Endothelial cell (in vitro differentiated cells): ENCODE measurements around the gene ESD. TPM values are rescaled to one million over a fixed set of nuclear protein-coding genes. Genes with fewer than 3 reads are reported as not detected.
"Not testable (repeated sequence)": the region's sequence is repeated elsewhere in the genome, so short reads cannot be mapped to it uniquely, and the experiment has no call there.

ENCODE experiments used
- DNase-seq: peaks from one replicate; pipeline ENCODE4 v3.0.0; 2021; ENCODE audit warnings: low spot score
- H3K27ac Mint-ChIP-seq: one replicate; pipeline ENCODE4 v1.8.0; 2021; ENCODE audit warnings: mixed read lengths, inconsistent platforms; ENCODE audit not compliant: unreplicated experiment
- H3K27me3 Mint-ChIP-seq: one replicate; pipeline ENCODE4 v1.8.0; 2021; ENCODE audit warnings: mild to moderate bottlenecking, moderate library complexity, mixed read lengths, inconsistent platforms; ENCODE audit not compliant: unreplicated experiment
- H3K36me3 Mint-ChIP-seq: one replicate; pipeline ENCODE4 v1.8.0; 2021; ENCODE audit warnings: mild to moderate bottlenecking, low read depth, mixed read lengths, inconsistent platforms; ENCODE audit not compliant: unreplicated experiment
- H3K4me1 Mint-ChIP-seq: one replicate; pipeline ENCODE4 v1.8.0; 2021; ENCODE audit warnings: mild to moderate bottlenecking, mixed read lengths, inconsistent platforms; ENCODE audit not compliant: unreplicated experiment
- H3K4me3 Mint-ChIP-seq: one replicate; pipeline ENCODE4 v1.8.0; 2021; ENCODE audit warnings: mild to moderate bottlenecking, mixed read lengths, inconsistent platforms; ENCODE audit not compliant: unreplicated experiment
- H3K9me3 Mint-ChIP-seq: one replicate; pipeline ENCODE4 v1.8.0; 2021; ENCODE audit warnings: mixed read lengths, inconsistent platforms; ENCODE audit not compliant: unreplicated experiment
- CTCF ChIP-seq: fragments of 200-600 bp; sonication (generic); IDR thresholded peaks from one replicate; pipeline ENCODE4 v1.5.0; 2021; ENCODE audit warnings: antibody characterized with exemption; ENCODE audit not compliant: unreplicated experiment
- total RNA-seq: library from RNA; stranded (reverse); fragmentation: NEBNext Ultra II Directional; extraction: Animal tissue kit (Norgen Biotek cat#: 25700); gene quantifications from one replicate; pipeline ENCODE4 v1.2.1, GENCODE V29; 2021; ENCODE audit not compliant: unreplicated experiment

The ESD gene
- total RNA-seq, 1 donor from 2014 or later = 90.9 TPM

- no peaks in the 10 kb centered on the region for H3K9me3 Mint-ChIP-seq
- H3K27me3 Mint-ChIP-seq = no peaks in the 10 kb centered on the region
- peaks cover 3% of the 10 kb centered on the region for H3K36me3 Mint-ChIP-seq
- H3K27ac Mint-ChIP-seq = no peak overlapping the region
- DNase-seq = no peak
- H3K4me3 Mint-ChIP-seq = no peak overlapping the region
- no peak for TF ChIP-seq CTCF
- H3K4me1 Mint-ChIP-seq = no peaks in the 10 kb centered on the region
Observed at GRCh38 chr13:46778890-46779289, 18.1 kb downstream of the ESD start.

- Mint-ChIP-seq H3K9me3 (no peaks in the 10 kb centered on the region), H3K4me1 (no peaks in the 10 kb centered on the region), H3K36me3 (peaks cover 3% of the 10 kb centered on the region), H3K27ac (no peak overlapping the region), H3K27me3 (no peaks in the 10 kb centered on the region), H3K4me3 (no peak overlapping the region)
- DNase-seq = no peak
- TF ChIP-seq CTCF = no peak
Observed at GRCh38 chr13:46778095-46778494, 18.9 kb downstream of the ESD start.

GRCh38 chr13:46775385-46776107, 21.4 kb downstream of the ESD start:
- peaks cover 3% of the 10 kb centered on the region for H3K36me3 Mint-ChIP-seq
- no peaks in the 10 kb centered on the region for H3K27me3 Mint-ChIP-seq
- H3K4me3 Mint-ChIP-seq = no peak overlapping the region
- TF ChIP-seq CTCF = no peak
- H3K27ac Mint-ChIP-seq = no peak overlapping the region
- no peak for DNase-seq
- H3K9me3 Mint-ChIP-seq = no peaks in the 10 kb centered on the region
- H3K4me1 Mint-ChIP-seq = no peaks in the 10 kb centered on the region

GRCh38 chr13:46773541-46773940, 23.4 kb downstream of the ESD start:
- TF ChIP-seq CTCF = no peak
- H3K27ac Mint-ChIP-seq = no peak overlapping the region
- no peak overlapping the region for H3K4me3 Mint-ChIP-seq
- H3K27me3 Mint-ChIP-seq = no peaks in the 10 kb centered on the region
- no peaks in the 10 kb centered on the region for H3K9me3 Mint-ChIP-seq
- H3K36me3 Mint-ChIP-seq = peaks cover 3% of the 10 kb centered on the region
- DNase-seq = no peak
- H3K4me1 Mint-ChIP-seq = no peaks in the 10 kb centered on the region

- no peak overlapping the region for H3K4me3 Mint-ChIP-seq
- peaks cover 3% of the 10 kb centered on the region for H3K36me3 Mint-ChIP-seq
- no peaks in the 10 kb centered on the region for H3K27me3 Mint-ChIP-seq
- no peaks in the 10 kb centered on the region for H3K4me1 Mint-ChIP-seq
- no peak overlapping the region for H3K27ac Mint-ChIP-seq
- DNase-seq = no peak
- no peak for TF ChIP-seq CTCF
- no peaks in the 10 kb centered on the region for H3K9me3 Mint-ChIP-seq
Observed at GRCh38 chr13:46771693-46772092, 25.3 kb downstream of the ESD start.

GRCh38 chr13:46769925-46770324, 27.0 kb downstream of the ESD start:
- DNase-seq, H3K4me1 Mint-ChIP-seq, H3K27ac Mint-ChIP-seq, H3K36me3 Mint-ChIP-seq, H3K9me3 Mint-ChIP-seq, H3K4me3 Mint-ChIP-seq, H3K27me3 Mint-ChIP-seq: not testable (repeated sequence)
